HEK293T (cell line): Measurements from ENCODE around the gene ADGRB2.

ENCODE experiments used
- ARNT ChIP-seq: fragments of 450-650 bp; IDR thresholded peaks from 2 replicates; pipeline ENCODE4 v1.6.1; 2017; ENCODE audit warnings: mild to moderate bottlenecking
- BHLHE40 ChIP-seq: fragments of 450-650 bp; IDR thresholded peaks from 2 replicates; pipeline ENCODE4 v1.6.1; 2016; ENCODE audit warnings: mild to moderate bottlenecking, moderate library complexity, borderline replicate concordance
- CTBP1 ChIP-seq: fragments of 450-650 bp; IDR thresholded peaks from 2 replicates; pipeline ENCODE4 v1.6.1; 2016; ENCODE audit warnings: borderline replicate concordance
- ELF4 ChIP-seq: fragments of 450-650 bp; IDR thresholded peaks from 2 replicates; pipeline ENCODE4 v1.6.1; 2017; ENCODE audit warnings: antibody characterized with exemption
- FOXA1 ChIP-seq: fragments of 450-650 bp; IDR thresholded peaks from 2 replicates; pipeline ENCODE4 v1.6.1; 2016; ENCODE audit warnings: mild to moderate bottlenecking
- FOXK2 ChIP-seq: fragments of 450-650 bp; IDR thresholded peaks from 2 replicates; pipeline ENCODE4 v1.6.1; 2016; ENCODE audit warnings: mild to moderate bottlenecking
- L3MBTL2 ChIP-seq: fragments of 450-650 bp; conservative IDR thresholded peaks from 2 replicates; pipeline ENCODE4 v1.6.1; 2016; ENCODE audit warnings: mild to moderate bottlenecking
- LEF1 ChIP-seq: fragments of 450-650 bp; IDR thresholded peaks from 2 replicates; pipeline ENCODE4 v1.6.1; 2017; ENCODE audit warnings: mild to moderate bottlenecking, borderline replicate concordance
- PKNOX1 ChIP-seq: fragments of 450-650 bp; IDR thresholded peaks from 2 replicates; pipeline ENCODE4 v1.6.1; 2016
- SP1 ChIP-seq: fragments of 450-650 bp; IDR thresholded peaks from 2 replicates; pipeline ENCODE4 v1.6.1; 2017
- ZNF384 ChIP-seq: fragments of 450-650 bp; IDR thresholded peaks from 2 replicates; pipeline ENCODE4 v1.6.1; 2016

DNA sequence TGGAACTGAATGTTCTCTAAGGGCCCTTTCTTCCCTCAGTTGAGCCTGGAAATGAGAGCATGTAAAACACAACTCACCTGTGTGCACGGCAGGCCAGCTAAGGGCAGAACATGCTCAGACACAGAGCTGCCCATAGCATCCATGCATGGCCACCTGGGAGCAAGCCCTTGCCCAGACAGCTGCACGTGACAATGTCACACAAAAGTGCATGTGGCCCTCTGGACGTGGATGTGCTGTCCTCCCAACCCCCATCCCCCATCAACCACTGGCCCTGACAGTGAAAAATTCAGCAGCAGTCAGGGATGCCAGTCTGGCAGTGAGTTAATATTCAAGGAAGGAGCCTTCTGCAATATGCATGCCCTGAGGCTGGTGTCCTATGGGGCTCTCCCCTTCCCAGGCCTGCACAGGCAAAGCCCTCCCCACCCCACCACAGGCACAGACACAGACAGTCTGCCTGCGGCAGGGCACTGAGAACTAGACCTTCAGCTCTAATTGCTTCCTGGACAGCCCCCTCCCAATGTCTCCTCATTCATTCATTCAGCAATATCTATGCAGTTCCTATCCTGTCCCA, 45.7 kb downstream of the ADGRB2 start:
- TF ChIP-seq FOXK2 = no peak
- no peak for TF ChIP-seq L3MBTL2
- TF ChIP-seq PKNOX1 = no peak
- no peak for TF ChIP-seq BHLHE40
- TF ChIP-seq ELF4 = no peak
- TF ChIP-seq LEF1 = no peak
- TF ChIP-seq CTBP1 = no peak
- TF ChIP-seq FOXA1 = no peak
- TF ChIP-seq ARNT = no peak
- no peak for TF ChIP-seq SP1
- TF ChIP-seq ZNF384 = no peak
